Activated CD4-positive, alpha-beta T cell treated with anti-CD3 and anti-CD28 coated beads, Interleukin-2, amount 10 ng/mL, durations not matched to agents 7 days and 5 days (primary cell): ENCODE measurements around the gene NLRC4. TPM values are rescaled to one million over a fixed set of nuclear protein-coding genes. Genes with fewer than 3 reads are reported as not detected.
"Not testable (repeated sequence)": the region's sequence is repeated elsewhere in the genome, so short reads cannot be mapped to it uniquely, and the experiment has no call there.

Source experiments
- CTCF ChIA-PET: fragments of 350-600 bp; sonication (Branson Sonifier 250); formaldehyde crosslinking; loops from one replicate; lab custom pipeline; 2021; ENCODE audit warnings: antibody characterized with exemption; lab: Charles Lee
- POLR2A ChIA-PET: fragments of 350-600 bp; sonication (Branson Sonifier 250); formaldehyde crosslinking; loops from one replicate; lab custom pipeline; 2021; ENCODE audit warnings: antibody characterized with exemption; lab: Charles Lee
- DNase-seq: peaks from one replicate; pipeline ENCODE4 v3.0.0-alpha.2; 2020
- H3K27ac Mint-ChIP-seq: one replicate; pipeline ENCODE4 v1.8.0; 2021; ENCODE audit warnings: mild to moderate bottlenecking, moderate library complexity, mixed read lengths
- H3K27me3 Mint-ChIP-seq: one replicate; pipeline ENCODE4 v1.8.0; 2021; ENCODE audit warnings: mixed read lengths
- H3K36me3 Mint-ChIP-seq: one replicate; pipeline ENCODE4 v1.8.0; 2021; ENCODE audit warnings: low read depth, mixed read lengths
- H3K4me1 Mint-ChIP-seq: one replicate; pipeline ENCODE4 v1.8.0; 2021; ENCODE audit warnings: mixed read lengths
- H3K4me3 Mint-ChIP-seq: one replicate; pipeline ENCODE4 v1.8.0; 2021; ENCODE audit warnings: mild to moderate bottlenecking, moderate library complexity, mixed read lengths
- H3K9me3 Mint-ChIP-seq: one replicate; pipeline ENCODE4 v1.8.0; 2021; ENCODE audit warnings: mixed read lengths
- total RNA-seq, 2 experiments: library from RNA; stranded (reverse); gene quantifications; one replicate each; pipeline ENCODE4 v1.2.3, GENCODE V29; 2021

The NLRC4 gene
- total RNA-seq, 2 experiments from 2014 or later = not detected

DNA sequence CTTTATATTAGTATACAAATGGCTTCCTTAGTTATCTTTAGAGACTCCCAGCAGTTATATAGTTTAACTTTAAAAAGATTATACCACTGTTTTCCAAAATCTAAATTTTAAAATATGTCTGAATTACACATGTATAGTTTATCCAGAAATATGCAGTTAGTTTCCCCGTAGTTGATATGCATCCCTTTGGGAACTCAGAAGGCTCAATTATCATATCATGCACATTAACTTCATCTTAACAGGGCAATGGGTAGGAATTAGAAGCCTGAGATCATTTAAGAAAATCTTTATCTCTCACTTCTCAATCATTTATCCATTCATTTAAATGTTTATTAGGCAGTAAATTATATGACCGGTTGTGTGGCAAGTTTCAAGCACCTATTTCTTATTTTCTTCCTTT is 27.2 kb downstream of the NLRC4 start:
- POLR2A ChIA-PET = no interaction called here
- CTCF ChIA-PET = no interaction called here
- Mint-ChIP-seq H3K27me3 (no peaks in the 10 kb centered on the region), H3K36me3 (no peaks in the 10 kb centered on the region), H3K27ac (no peak overlapping the region), H3K9me3 (no peaks in the 10 kb centered on the region), H3K4me1 (peaks cover 1% of the 10 kb centered on the region), H3K4me3 (no peak overlapping the region)
- no peak for DNase-seq

DNA sequence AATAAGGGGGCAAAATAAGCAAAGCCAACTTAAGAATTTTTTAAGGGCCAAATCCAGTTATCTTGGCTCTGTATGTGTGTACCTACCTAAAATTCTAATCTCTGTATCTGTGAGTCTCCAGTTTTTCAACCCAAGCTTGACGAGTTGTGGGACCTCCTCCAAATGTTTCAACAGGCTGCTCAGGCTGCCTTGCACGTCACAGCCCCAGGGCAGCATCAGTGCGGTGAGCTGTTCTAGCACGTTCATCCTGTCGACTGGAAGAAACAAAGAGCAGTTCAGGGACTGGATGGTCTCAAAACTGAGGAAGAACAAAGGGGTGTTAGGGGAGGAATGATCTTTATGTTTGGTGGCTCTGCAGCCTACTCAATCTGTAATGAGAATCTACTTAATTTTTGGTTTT is 29.4 kb downstream of the NLRC4 start:
- CTCF ChIA-PET = no interaction called here
- Mint-ChIP-seq H3K4me1 (peaks cover 1% of the 10 kb centered on the region), H3K27me3 (no peaks in the 10 kb centered on the region), H3K9me3 (no peaks in the 10 kb centered on the region), H3K36me3 (no peaks in the 10 kb centered on the region), H3K27ac (no peak overlapping the region), H3K4me3 (no peak overlapping the region)
- POLR2A ChIA-PET = interaction anchor here (0.6 kb wide), 1 partner anchor 56 kb away, joined by 7 read pairs; no protein-coding TSS in a partner anchor
- no peak for DNase-seq

DNA sequence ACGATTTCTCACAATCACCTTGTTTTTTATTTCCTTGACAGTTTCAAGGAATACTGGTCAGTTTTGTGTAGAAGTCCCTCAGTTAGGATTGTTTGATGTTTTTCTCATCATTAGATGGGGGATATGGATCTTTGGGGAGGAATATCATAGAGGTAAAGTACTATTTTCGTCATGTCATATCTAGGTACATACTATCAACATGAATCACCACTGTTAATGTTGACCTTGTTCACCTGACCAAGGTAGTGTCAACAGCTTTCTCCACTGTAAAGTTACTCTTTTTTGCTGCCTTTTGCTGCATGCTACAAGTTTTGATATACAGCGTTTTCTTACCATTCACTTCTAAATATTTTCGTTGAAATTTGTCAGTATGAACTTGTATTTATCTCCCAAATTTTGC is 32.7 kb downstream of the NLRC4 start:
- H3K4me3 Mint-ChIP-seq = no peak overlapping the region
- no peaks in the 10 kb centered on the region for H3K27me3 Mint-ChIP-seq
- ChIA-PET CTCF (no interaction called here), POLR2A (no interaction called here)
- no peak for DNase-seq
- peaks cover 1% of the 10 kb centered on the region for H3K4me1 Mint-ChIP-seq
- H3K9me3 Mint-ChIP-seq = no peaks in the 10 kb centered on the region
- no peaks in the 10 kb centered on the region for H3K36me3 Mint-ChIP-seq
- no peak overlapping the region for H3K27ac Mint-ChIP-seq

DNA sequence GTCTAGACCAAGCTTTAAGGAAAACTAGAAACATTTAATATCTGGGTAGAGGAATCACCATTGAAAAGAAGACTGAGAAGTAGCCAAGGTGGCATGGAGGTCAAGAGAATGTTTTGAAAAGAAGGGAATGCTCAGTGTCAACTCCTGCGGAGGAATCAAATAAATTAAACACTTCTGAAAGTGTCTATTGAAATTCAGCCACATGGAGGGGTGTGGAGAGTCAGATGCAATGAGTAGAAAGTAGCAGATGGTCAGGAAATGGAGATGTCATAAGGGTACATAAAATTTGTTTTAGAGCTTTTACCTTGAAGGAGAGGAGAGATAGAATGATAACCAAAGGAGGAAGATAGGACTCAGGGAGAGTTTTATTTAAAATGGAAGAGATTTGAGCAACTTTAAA is 35.1 kb downstream of the NLRC4 start:
- no peaks in the 10 kb centered on the region for H3K9me3 Mint-ChIP-seq
- no peaks in the 10 kb centered on the region for H3K27me3 Mint-ChIP-seq
- peaks cover 5% of the 10 kb centered on the region for H3K36me3 Mint-ChIP-seq
- no peak overlapping the region for H3K4me3 Mint-ChIP-seq
- no peak for DNase-seq
- no peak overlapping the region for H3K27ac Mint-ChIP-seq
- peaks cover 1% of the 10 kb centered on the region for H3K4me1 Mint-ChIP-seq
- CTCF ChIA-PET = no interaction called here
- POLR2A ChIA-PET = no interaction called here

DNA sequence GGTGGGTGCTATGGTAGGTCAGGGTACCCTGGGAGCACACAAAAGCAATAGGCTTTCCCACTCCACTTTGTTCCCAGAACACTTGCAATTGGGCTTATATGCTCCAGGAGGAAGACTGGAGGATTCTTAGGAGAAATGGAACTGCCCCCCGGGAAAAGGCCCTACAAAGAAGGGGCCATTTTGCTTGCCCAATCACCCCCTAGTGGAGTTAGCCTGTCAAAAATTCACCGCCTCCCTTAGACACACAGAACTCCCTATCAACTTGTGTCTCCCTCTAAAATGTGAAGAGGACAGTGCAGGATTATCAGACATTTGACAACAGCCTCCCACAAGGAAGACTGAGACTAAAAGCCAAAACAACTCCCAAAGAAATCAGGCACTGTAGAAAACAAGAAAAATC is 36.5 kb downstream of the NLRC4 start:
- ChIA-PET POLR2A (no interaction called here), CTCF (no interaction called here)

DNA sequence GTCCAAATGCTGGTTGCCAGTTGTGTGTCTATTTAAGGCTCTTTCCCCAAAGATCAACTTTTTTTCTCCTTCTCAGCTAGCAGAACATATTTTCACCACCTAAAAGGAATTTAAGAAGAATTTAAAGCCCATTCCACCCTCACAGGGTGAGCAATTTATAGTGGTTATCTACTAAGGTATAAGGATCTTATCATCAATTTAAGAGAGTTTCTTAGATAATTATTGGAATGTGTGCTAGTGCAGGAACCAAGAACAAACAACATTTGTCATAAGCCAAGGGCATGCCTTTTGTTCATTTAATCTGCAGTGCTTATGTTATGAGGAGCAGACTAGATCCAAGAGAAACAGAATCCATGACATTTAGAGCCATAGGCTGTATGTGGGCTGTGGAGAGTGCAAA is 37.2 kb downstream of the NLRC4 start:
- no peak overlapping the region for H3K4me3 Mint-ChIP-seq
- ChIA-PET POLR2A (no interaction called here), CTCF (no interaction called here)
- no peak overlapping the region for H3K27ac Mint-ChIP-seq
- DNase-seq = no peak
- H3K27me3 Mint-ChIP-seq = no peaks in the 10 kb centered on the region
- peaks cover 10% of the 10 kb centered on the region for H3K36me3 Mint-ChIP-seq
- H3K4me1 Mint-ChIP-seq = no peaks in the 10 kb centered on the region
- H3K9me3 Mint-ChIP-seq = no peaks in the 10 kb centered on the region

More for the DNA sequence above, 36.5 kb downstream of the NLRC4 start:
- peaks cover 6% of the 10 kb centered on the region for H3K36me3 Mint-ChIP-seq
- no peaks in the 10 kb centered on the region for H3K27me3 Mint-ChIP-seq
- H3K9me3 Mint-ChIP-seq = no peaks in the 10 kb centered on the region
- no peak overlapping the region for H3K27ac Mint-ChIP-seq
- no peak overlapping the region for H3K4me3 Mint-ChIP-seq
- H3K4me1 Mint-ChIP-seq = peaks cover 1% of the 10 kb centered on the region
- no peak for DNase-seq

DNA sequence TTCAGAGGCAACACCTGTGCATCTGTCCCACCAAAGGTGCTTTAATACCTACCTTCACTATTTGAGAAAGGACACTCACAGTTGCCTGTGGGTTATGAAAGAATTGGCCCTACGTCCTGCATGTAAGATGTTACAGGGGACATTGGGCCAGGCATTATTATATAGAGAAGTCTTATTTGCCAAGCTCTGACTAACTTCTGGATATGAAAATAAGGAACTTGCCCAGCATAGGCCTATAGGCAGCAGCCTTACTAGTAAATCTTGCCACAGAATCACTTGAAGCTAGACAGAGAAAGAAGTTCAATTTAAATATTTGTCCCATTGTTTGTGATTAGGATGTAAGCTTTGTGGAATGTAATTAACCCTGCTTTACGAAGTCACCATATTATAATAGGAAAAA is 41.7 kb downstream of the NLRC4 start:
- Mint-ChIP-seq H3K4me1 (no peaks in the 10 kb centered on the region), H3K9me3 (no peaks in the 10 kb centered on the region)
- POLR2A ChIA-PET = no interaction called here

DNA sequence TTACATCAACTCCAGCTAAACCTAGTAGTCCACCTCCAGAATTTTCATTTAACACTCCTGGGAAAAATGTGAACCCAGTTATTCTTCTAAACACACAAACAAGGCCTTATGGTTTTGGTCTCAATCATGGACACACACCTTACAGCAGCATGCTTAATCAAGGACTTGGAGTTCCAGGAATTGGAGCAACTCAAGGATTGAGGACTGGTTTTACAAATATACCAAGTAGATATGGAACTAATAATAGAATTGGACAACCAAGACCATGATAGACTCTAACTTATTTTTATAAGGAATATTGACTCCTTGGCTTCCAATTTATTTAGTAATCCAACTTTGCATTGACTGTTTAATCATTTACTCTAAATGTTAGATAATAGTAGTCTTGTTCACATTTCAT is 44.2 kb downstream of the NLRC4 start:
- Mint-ChIP-seq H3K27me3 (no peaks in the 10 kb centered on the region), H3K4me1 (no peaks in the 10 kb centered on the region), H3K36me3 (peaks cover 33% of the 10 kb centered on the region), H3K4me3 (no peak overlapping the region), H3K27ac (no peak overlapping the region), H3K9me3 (no peaks in the 10 kb centered on the region)
- DNase-seq = no peak
- ChIA-PET CTCF (no interaction called here), POLR2A (no interaction called here)

More for the DNA sequence above, 41.7 kb downstream of the NLRC4 start:
- CTCF ChIA-PET = no interaction called here
- no peak overlapping the region for H3K27ac Mint-ChIP-seq
- H3K4me3 Mint-ChIP-seq = no peak overlapping the region
- H3K27me3 Mint-ChIP-seq = no peaks in the 10 kb centered on the region
- no peak for DNase-seq
- H3K36me3 Mint-ChIP-seq = peaks cover 27% of the 10 kb centered on the region

DNA sequence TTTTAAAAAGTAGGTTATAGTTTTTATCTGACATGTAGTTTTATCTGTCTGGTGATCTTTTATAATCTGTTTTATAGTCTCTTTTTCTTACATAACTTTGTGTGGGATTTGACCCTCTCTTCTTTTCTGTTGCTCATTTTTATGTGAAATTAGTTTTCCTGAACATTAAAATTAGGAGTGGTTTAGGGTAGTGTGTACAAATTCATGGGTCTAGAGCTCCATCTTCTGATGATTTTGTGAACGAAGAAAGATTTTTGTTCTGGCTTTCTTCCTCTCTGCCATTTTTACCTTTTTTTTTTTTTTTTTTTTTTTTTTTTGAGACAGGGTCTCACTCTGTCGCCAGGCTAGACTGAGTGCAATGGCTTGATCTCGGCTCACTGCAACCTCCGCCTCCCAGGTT is 52.4 kb downstream of the NLRC4 start:
- H3K36me3 Mint-ChIP-seq = peaks cover 19% of the 10 kb centered on the region
- ChIA-PET CTCF (interaction anchor here (0.8 kb wide), 1 partner anchor 80 kb away, joined by 3 read pairs; no protein-coding TSS in a partner anchor), POLR2A (no interaction called here)
- no peak overlapping the region for H3K27ac Mint-ChIP-seq
- H3K4me1 Mint-ChIP-seq = no peaks in the 10 kb centered on the region
- DNase-seq = no peak
- no peaks in the 10 kb centered on the region for H3K27me3 Mint-ChIP-seq
- H3K9me3 Mint-ChIP-seq = no peaks in the 10 kb centered on the region
- H3K4me3 Mint-ChIP-seq = no peak overlapping the region

DNA sequence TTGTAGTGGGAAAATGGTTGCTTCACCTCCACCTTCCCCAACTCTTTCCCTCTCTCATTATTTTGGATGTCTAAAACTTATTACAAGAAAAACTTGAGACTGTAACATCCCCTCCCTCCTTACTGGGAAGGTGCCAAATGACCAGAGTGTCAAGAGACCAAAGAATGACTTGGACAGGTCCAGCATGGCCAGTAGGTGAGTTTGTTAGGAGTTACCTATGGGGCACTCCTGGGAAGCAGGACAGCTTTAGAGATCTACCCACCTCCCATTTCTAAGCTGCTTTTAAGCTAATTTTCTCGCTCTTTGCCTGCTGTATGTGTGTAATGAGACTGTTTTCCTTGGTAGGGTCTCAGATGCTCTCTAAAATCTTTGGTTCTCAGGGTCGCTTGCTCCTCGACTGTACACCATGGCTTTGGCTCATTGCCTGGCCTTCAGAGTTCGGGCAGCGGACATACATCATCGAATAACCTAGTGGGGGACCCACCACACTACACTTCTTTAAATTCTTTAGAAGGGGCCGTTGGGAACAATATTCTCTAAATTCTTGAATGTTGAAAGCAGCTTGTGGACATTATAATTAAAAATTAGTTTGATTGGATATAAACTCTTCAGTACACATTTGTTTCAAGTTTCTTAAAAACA is 53.8 kb downstream of the NLRC4 start:
- Mint-ChIP-seq H3K9me3 (no peaks in the 10 kb centered on the region), H3K36me3 (peaks cover 18% of the 10 kb centered on the region), H3K4me3 (no peak overlapping the region), H3K4me1 (no peaks in the 10 kb centered on the region), H3K27me3 (no peaks in the 10 kb centered on the region), H3K27ac (no peak overlapping the region)
- CTCF ChIA-PET = interaction anchor here (0.7 kb wide), 1 partner anchor 58 kb away, joined by 3 read pairs; no protein-coding TSS in a partner anchor
- POLR2A ChIA-PET = no interaction called here
- DNase-seq = no peak

DNA sequence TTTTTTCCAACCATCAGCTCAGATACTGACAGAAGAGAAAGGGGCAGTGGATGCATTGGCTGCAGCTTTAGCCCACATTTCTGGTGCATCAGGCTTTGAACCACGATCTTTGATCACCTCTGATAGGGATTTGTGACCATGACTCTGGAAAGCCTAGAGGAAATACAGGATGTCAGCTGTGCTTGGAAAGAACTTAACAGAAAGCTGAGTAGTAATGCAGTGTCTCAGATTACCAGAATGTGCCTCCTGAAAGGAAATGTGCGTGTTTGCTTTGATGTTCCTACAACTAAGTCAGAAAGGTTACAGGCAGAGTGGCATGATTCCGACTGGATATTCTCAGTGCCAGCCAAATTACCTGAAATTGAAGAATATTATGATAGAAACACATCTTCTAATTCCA is 61.3 kb downstream of the NLRC4 start:
- H3K4me1 Mint-ChIP-seq, POLR2A ChIA-PET, H3K27me3 Mint-ChIP-seq, H3K9me3 Mint-ChIP-seq, H3K27ac Mint-ChIP-seq, H3K4me3 Mint-ChIP-seq, DNase-seq: not testable (repeated sequence)
- H3K36me3 Mint-ChIP-seq = peaks cover 39% of the 10 kb centered on the region
- CTCF ChIA-PET = interaction anchor here (0.6 kb wide), 1 partner anchor 242 kb away, joined by 3 read pairs; no protein-coding TSS in a partner anchor

DNA sequence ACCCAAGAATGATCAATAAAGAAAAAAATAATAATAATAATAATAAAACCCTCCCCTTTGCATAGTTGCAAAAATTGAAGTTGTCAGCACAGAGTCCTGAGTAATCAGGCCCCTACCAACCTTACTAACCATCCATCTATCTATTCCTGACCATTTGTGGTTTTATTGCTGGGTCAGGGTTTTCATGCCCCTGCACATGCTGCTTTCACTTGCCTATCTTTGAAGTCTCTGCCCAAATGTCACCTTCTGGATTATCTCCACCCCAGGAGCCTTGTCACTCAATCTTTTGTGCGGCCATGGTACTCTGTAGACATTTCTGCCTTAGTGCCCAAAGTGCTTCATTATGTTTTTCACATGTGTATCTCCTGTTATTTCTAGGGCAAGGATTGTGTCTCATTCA is 63.9 kb downstream of the NLRC4 start:
- POLR2A ChIA-PET = no interaction called here
- Mint-ChIP-seq H3K27me3 (no peaks in the 10 kb centered on the region), H3K9me3 (no peaks in the 10 kb centered on the region), H3K27ac (no peak overlapping the region), H3K4me1 (no peaks in the 10 kb centered on the region), H3K4me3 (no peak overlapping the region), H3K36me3 (peaks cover 37% of the 10 kb centered on the region)
- CTCF ChIA-PET = interaction anchor here (1.3 kb wide), 1 partner anchor 17 kb away, joined by 3 read pairs; no protein-coding TSS in a partner anchor
- DNase-seq = no peak

DNA sequence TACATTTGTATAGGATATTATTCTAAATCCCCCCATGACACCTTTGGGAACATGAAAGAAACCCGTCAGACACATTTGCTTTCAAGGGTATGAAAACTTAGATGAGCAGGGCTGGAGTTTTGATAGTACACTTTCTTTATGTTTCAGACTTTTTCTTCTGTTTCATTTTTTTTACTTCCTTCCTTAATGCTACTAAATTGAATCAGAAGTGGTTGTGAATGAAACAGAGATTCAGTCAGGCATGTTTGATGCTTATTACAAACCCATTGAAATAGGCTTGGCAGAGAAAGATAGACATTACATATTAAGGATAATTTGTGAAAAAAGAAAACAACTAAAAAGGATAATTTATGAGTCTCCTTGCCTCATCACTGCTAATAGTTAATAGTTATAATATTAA is 72.3 kb downstream of the NLRC4 start:
- Mint-ChIP-seq H3K4me1 (peaks cover 22% of the 10 kb centered on the region), H3K27me3 (no peaks in the 10 kb centered on the region), H3K36me3 (peaks cover 23% of the 10 kb centered on the region), H3K4me3 (no peak overlapping the region), H3K27ac (no peak overlapping the region), H3K9me3 (no peaks in the 10 kb centered on the region)
- CTCF ChIA-PET = interaction anchor here (0.6 kb wide), 1 partner anchor 87 kb away, joined by 4 read pairs; no protein-coding TSS in a partner anchor
- no peak for DNase-seq
- POLR2A ChIA-PET = no interaction called here

DNA sequence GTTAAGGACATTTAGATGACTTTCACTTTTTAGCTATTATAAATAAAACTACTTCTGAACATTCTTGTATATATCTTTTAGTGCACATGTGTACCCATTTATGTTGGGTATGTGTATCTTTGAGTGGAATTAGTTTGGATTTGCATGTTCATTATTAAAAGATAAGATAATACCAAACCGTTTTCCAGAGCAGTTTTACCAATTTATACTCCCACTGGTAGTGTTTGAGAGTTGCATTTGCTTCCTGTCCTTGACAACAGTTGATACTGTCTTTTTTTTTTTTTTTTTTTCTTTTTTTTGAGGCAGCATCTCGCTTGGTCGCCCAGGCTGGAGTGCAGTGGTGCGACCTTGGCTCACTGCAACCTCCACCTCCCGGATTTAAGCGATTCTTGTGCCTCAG is 75.7 kb downstream of the NLRC4 start:
- Mint-ChIP-seq H3K4me1 (peaks cover 22% of the 10 kb centered on the region), H3K27me3 (no peaks in the 10 kb centered on the region), H3K9me3 (no peaks in the 10 kb centered on the region), H3K36me3 (peaks cover 32% of the 10 kb centered on the region), H3K4me3 (no peak overlapping the region), H3K27ac (no peak overlapping the region)
- no peak for DNase-seq
- POLR2A ChIA-PET = no interaction called here
- CTCF ChIA-PET = interaction anchor here (1.0 kb wide), 1 partner anchor 268 kb away, joined by 3 read pairs; no protein-coding TSS in a partner anchor
